Effector memory CD4-positive, alpha-beta T cell (primary cell): Measurements from ENCODE around the gene KIF13A.

Source experiments
- DNase-seq, 3 donors: peaks; one replicate each; pipeline ENCODE4 v3.0.0-alpha.2; 2020
- H3K27ac ChIP-seq: 2 replicates; pipeline ENCODE4 v1.7.0; 2013; ENCODE audit warnings: mild to moderate bottlenecking, low read length, moderate library complexity; ENCODE audit not compliant: insufficient read depth, poor library complexity, severe bottlenecking
- H3K27me3 ChIP-seq: replicated peaks from 2 replicates; pipeline ENCODE4 v1.7.0; 2013; ENCODE audit warnings: mild to moderate bottlenecking, low read length; ENCODE audit not compliant: insufficient read depth, control insufficient read depth, poor library complexity, severe bottlenecking
- H3K36me3 ChIP-seq: 2 replicates; pipeline ENCODE4 v1.7.0; 2013; ENCODE audit warnings: mild to moderate bottlenecking, low read length, moderate library complexity; ENCODE audit not compliant: control insufficient read depth, insufficient read depth
- H3K4me1 ChIP-seq: 2 replicates; pipeline ENCODE4 v1.7.0; 2013; ENCODE audit warnings: low read length, mild to moderate bottlenecking; ENCODE audit not compliant: control insufficient read depth, insufficient read depth, poor library complexity, severe bottlenecking
- H3K4me3 ChIP-seq: 2 replicates; pipeline ENCODE4 v1.7.0; 2013; ENCODE audit warnings: low read length, low read depth, mild to moderate bottlenecking; ENCODE audit not compliant: insufficient read depth, poor library complexity, severe bottlenecking
- H3K9me3 ChIP-seq: 2 replicates; pipeline ENCODE4 v1.7.0; 2013; ENCODE audit warnings: mild to moderate bottlenecking, low read length, moderate library complexity; ENCODE audit not compliant: control insufficient read depth

Gene KIF13A

DNA sequence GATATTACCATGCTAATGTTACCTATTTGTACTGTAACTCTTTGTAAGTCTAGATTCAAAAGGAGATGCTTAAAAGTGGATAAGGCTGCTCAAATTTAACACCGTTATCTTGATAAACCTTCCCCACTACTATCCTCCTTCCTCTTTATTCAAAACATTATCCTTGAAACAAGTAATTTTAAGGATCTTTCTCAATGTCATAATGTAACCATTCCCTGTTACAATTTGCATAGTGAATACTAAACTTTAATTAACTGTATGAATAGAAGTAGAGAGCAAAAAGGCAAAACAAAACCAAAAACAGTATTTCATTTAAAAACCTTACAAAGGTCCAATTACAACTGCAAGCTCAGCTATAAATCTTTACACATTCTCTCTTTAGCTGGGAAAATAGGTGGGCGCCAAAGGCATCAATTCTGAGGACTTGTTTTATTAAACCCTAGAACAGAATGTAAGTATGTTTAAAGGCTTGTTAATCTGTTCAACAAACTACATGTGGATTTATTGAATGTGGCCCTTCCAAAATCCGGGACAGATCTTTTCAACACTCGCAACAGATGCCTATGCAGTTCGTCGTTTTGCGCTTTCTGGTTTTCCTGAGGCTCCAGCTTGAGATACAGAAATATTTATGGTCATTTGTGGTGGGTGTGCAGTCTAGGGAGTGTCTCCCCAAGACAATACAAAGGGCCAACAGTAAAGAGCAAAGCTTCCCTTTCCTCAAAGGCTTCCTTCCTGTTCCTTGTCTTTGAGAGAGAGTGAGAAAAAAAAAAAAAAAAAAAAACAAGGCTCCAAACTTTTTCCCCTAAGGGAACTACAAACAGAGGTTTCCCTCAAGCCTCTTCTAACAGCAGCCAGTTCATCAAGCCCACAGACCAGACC is 15.1 kb downstream of the KIF13A start:
- Histone ChIP-seq H3K4me1 (no peaks in the 10 kb centered on the region), H3K36me3 (no peaks in the 10 kb centered on the region), H3K27ac (no peak overlapping the region), H3K4me3 (no peak overlapping the region), H3K9me3 (no peaks in the 10 kb centered on the region), H3K27me3 (no peaks in the 10 kb centered on the region)
- no peak for DNase-seq

DNA sequence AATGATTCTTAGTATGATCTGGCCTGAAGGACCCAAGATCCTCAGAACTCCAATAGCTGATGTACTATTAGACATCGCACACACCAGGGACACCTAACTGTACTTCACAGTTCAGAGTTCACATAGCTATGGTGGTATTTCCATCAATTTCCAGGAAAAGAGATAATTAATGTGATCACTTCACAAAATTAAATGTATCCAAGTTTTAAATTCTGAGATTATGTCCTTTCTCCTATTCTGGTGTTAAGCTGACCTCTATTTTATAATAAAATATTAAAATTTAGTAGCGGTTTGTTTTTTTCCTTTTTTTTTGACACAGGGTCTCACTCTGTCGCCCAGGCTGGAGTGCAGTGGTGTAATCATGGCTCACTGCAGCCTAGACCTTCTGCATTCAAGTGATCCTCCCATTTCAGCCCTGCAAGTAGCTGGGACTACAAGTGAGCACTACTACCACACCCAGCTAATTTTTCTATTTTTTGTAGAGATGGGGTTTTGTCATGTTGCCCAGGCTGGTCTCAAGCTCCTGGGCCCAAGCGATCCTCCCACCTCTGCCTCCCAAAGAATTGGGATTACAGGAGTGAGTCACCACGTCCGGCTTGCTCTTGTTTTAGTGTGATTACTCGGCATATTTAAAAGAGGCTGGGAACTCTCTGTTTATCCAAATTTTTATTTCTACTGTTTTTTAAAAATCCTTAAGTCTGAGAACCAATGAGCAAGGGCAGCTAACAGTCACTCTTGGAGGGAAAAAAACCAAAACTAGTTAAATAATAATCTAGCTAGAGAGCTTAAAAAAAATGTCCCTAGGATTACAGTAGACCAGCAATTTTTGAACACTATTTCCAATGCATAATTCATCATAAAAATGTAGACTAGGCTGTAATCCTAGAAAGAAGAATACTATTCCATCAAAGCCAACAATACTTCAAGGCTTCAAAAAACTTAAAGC is 16.0 kb downstream of the KIF13A start:
- Histone ChIP-seq H3K27ac (no peak overlapping the region), H3K36me3 (no peaks in the 10 kb centered on the region), H3K27me3 (no peaks in the 10 kb centered on the region), H3K4me1 (no peaks in the 10 kb centered on the region), H3K9me3 (no peaks in the 10 kb centered on the region), H3K4me3 (no peak overlapping the region)
- DNase-seq = no peak

DNA sequence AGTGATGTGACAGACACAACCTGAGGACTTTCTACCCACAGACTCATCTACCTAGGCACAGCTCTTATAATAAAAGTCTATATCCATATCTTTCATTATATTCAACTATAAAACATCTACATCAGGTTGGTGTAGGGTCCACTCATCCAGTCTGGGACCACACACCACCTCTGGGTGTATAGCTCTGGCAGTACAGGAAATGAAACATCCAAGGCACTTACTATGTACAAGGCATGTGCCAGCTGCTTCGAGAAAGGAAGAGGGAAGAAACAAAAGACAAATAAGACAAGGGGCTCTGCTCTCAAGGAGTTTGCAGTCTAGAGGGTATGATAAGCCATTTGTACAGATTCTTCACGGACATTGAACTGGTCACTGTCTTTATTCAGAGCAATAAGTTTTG is 18.6 kb downstream of the KIF13A start:
- Histone ChIP-seq H3K36me3 (no peaks in the 10 kb centered on the region), H3K27ac (no peak overlapping the region), H3K4me1 (no peaks in the 10 kb centered on the region), H3K27me3 (no peaks in the 10 kb centered on the region), H3K4me3 (no peak overlapping the region), H3K9me3 (no peaks in the 10 kb centered on the region)
- no peak for DNase-seq

DNA sequence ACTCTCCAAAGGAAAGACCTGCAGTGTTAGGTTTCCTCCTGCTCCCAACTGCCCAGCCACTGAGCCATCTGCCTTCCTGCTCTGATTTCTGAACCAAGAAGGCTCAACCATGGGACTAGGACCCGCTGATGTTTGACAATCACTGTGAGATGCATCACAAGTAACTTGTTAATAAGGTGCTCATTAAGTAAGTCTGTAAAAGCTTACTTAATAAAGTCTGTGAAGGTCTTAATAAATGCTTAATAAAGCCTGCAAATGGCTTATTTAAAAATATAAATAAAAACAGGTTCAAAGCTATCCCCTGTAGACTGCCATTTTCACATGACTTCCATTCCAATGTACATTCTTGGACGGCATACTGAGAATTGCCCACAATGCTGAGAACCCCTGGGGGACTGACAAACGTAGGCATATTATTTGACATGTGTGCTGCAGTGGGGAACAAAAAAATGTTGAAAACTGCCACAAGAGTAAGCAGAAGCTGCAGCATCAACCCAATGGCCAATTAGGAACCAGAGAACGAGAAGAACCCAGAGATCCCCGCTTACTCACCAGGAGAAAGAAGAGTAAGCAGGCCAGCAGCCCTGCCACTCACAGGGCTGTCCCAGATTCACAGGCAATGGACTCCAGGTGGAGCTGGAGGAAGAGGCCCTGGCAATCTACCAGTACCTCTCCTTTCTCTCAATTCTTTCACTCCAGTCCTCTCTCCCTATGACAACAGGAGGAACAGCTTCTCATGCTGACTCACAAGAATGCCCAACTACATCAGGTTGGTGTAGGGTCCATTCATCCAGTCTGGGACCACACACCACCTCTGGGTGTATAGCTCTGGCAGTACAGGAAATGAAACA is 19.5 kb downstream of the KIF13A start:
- no peaks in the 10 kb centered on the region for H3K4me1 ChIP-seq
- no peak overlapping the region for H3K4me3 ChIP-seq
- H3K9me3 ChIP-seq = no peaks in the 10 kb centered on the region
- H3K27me3 ChIP-seq = no peaks in the 10 kb centered on the region
- H3K36me3 ChIP-seq = no peaks in the 10 kb centered on the region
- H3K27ac ChIP-seq = no peak overlapping the region
- no peak for DNase-seq

DNA sequence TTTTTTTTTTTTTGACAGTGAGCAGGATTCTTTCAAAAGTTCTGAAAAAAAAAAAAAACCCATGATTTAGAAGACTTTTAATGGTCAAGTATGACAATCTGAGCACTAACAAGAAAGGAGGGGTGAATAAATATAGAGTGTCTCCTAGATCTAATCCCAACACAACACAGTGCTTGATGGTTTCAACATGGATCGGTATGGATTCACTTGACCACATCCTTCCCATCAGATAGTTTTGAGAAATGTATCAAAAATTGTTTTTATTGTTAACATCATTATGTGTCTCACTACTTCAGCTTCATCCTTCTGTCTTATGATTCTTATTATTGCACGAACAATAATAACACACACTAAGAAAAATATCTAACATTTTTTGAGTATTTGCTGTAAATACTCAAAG is 21.0 kb downstream of the KIF13A start:
- H3K27ac ChIP-seq = no peak overlapping the region
- no peak overlapping the region for H3K4me3 ChIP-seq
- no peaks in the 10 kb centered on the region for H3K27me3 ChIP-seq
- no peak for DNase-seq
- H3K4me1 ChIP-seq = no peaks in the 10 kb centered on the region
- no peaks in the 10 kb centered on the region for H3K9me3 ChIP-seq
- H3K36me3 ChIP-seq = no peaks in the 10 kb centered on the region

DNA sequence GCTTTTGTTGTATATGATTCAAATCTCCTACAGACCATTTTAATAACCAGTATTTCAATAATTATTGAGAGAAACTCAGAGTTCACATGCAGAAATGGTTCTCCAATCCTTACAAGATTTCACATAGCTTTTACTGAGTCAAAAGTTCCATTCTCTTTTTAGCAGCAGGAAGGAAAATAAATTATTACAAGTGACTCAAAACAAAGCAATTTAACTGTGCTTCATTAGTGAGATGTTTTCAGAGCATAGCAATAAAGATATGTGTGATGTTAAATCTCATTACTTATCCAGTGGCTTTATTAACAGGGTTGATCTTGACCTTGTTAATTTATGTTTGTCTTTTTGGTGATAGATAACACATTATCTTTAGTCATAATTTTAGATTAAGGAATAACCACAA is 22.0 kb downstream of the KIF13A start:
- no peaks in the 10 kb centered on the region for H3K36me3 ChIP-seq
- no peaks in the 10 kb centered on the region for H3K9me3 ChIP-seq
- no peaks in the 10 kb centered on the region for H3K27me3 ChIP-seq
- H3K27ac ChIP-seq = no peak overlapping the region
- no peaks in the 10 kb centered on the region for H3K4me1 ChIP-seq
- no peak for DNase-seq
- no peak overlapping the region for H3K4me3 ChIP-seq

DNA sequence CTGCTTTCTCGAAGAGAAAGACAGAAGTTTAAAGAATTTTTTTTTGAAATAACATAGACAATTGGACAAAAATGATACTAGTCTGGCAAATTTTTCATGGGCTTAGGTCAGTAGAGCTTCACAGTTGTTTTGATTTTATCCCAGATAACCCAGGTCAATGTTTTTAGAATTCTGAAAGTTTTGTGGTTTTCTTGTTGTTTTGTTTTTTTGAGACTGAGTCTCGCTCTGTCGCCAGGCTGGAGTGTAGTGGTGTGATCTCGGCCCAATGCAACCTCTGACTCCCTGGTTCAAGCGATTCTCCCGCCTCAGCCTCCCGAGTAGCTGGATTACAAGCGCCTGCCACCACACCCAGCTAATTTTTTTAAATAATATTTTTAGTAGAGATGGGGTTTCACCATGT is 22.8 kb downstream of the KIF13A start:
- Histone ChIP-seq H3K27ac (no peak overlapping the region), H3K9me3 (no peaks in the 10 kb centered on the region), H3K4me1 (no peaks in the 10 kb centered on the region), H3K36me3 (no peaks in the 10 kb centered on the region), H3K27me3 (no peaks in the 10 kb centered on the region), H3K4me3 (no peak overlapping the region)
- DNase-seq = no peak

DNA sequence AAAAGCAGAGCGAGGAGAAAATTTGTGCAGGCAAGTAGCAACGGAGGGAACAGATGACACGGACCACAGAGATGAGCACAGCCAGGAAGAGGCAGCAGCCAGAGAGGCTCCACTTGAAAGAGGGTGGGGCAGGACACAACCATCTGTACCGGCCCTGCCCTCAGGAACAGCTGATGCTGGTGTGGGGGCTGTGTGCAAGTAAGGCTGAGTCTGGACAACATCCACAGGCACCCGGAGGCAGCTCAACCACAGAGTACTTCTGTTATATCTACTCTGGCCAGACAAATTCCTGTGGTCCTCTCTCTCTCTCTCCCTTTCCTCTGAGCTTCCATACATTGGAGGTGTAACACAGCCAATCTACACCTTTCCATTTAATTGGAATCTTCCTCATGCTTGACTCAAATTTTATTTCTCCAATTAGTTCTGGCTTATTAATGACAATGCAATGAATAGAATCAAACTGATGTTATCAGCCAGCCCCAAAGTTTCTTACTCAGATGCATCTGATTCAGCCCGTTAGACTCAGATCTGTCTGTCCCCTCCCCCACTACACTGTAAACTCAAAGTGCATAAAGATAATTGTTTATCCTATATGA is 24.9 kb downstream of the KIF13A start:
- no peak for DNase-seq
- H3K9me3 ChIP-seq = no peaks in the 10 kb centered on the region
- H3K27ac ChIP-seq = no peak overlapping the region
- no peaks in the 10 kb centered on the region for H3K27me3 ChIP-seq
- no peak overlapping the region for H3K4me3 ChIP-seq
- no peaks in the 10 kb centered on the region for H3K36me3 ChIP-seq
- H3K4me1 ChIP-seq = no peaks in the 10 kb centered on the region

DNA sequence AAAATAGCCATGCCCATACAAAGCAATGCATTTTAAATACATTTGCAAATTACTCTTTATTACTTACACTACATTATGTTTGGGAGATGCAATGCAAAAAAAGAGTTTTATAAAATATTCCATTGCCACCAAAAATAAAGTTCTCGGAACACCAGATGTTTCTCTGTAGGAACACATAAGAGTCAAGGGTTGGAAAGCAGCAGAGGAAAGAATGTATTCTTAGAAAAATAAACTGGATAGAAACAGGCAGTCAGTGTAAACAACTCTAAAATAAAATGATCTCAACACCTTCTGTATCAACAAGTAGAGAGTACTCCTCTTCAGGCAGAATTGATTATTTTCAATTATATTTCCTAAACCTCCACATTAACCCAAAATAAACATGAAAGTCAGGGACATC is 28.1 kb downstream of the KIF13A start:
- Histone ChIP-seq H3K27me3 (no peaks in the 10 kb centered on the region), H3K36me3 (no peaks in the 10 kb centered on the region), H3K27ac (no peak overlapping the region), H3K4me3 (no peak overlapping the region), H3K4me1 (no peaks in the 10 kb centered on the region), H3K9me3 (no peaks in the 10 kb centered on the region)
- no peak for DNase-seq
